OCI-LY7 (cell line): Measurements from ENCODE around the gene MCAT.

Experiments
- CTCF ChIP-seq: fragments of 200-600 bp; sonication (generic); conservative IDR thresholded peaks from 2 replicates; pipeline ENCODE4 v1.5.1; 2014; ENCODE audit warnings: mild to moderate bottlenecking, antibody characterized with exemption, low read length, moderate library complexity, mixed read lengths
- EZH2phosphoT487 ChIP-seq: fragments of 200-600 bp; sonication (generic); IDR thresholded peaks from 2 replicates; pipeline ENCODE4 v1.6.1; 2018; ENCODE audit warnings: low read depth, borderline replicate concordance, mild to moderate bottlenecking, mixed run types, antibody characterized with exemption, low read length, moderate library complexity, mixed read lengths

- peak; percentile 92 for TF ChIP-seq CTCF
- TF ChIP-seq EZH2phosphoT487: no peak
Observed at GRCh38 chr22:43136255-43136654, 6.9 kb downstream of the MCAT start.
